Measurements from ENCODE around the gene ZMIZ2. TPM values are rescaled to one million over a fixed set of nuclear protein-coding genes. Genes with fewer than 3 reads are reported as not detected.

The ZMIZ2 gene
- total and polyA plus RNA-seq, 9 of the 15 experiments (the other 6 are each of a cell fraction or from before 2014, with no cell fraction given), result 0.13 to 40.3 (median 4.9) TPM

GRCh38 chr7:44797329-44798258, 48.9 kb downstream of the ZMIZ2 start (continued):
- TF ChIP-seq FOXO4 (CRISPR knock-in tag; IDR thresholded peaks at IDR 0.05), result no peak
- TF ChIP-seq ZNF609 (CRISPR knock-in tag; IDR thresholded peaks at IDR 0.05; ENCODE audit: borderline replicate concordance), result no peak
- no peak for TF ChIP-seq ZNF3 (CRISPR knock-in tag; IDR thresholded peaks at IDR 0.05)
- no peak; the same call in 1 of the 2 replicates for TF ChIP-seq FOXK1 (CRISPR knock-in tag; IDR thresholded peaks at IDR 0.05; ENCODE audit: borderline replicate concordance)
- TF ChIP-seq FOXK2 (conservative IDR thresholded peaks at IDR 0.05 in 1 of 2, IDR thresholded peaks at IDR 0.05 in 1 of 2; ENCODE audit: low read depth in 2 of 2), result no peak
- TF ChIP-seq ZBTB5 (IDR thresholded peaks at IDR 0.05), result no peak
- TF ChIP-seq E2F8 (IDR thresholded peaks at IDR 0.05; ENCODE audit: low read depth, partially characterized antibody), result no peak
- TF ChIP-seq HBP1 (CRISPR knock-in tag; IDR thresholded peaks at IDR 0.05), result no peak
- TF ChIP-seq BRD4 (IDR thresholded peaks at IDR 0.05), result no peak; the same call in 1 of the 2 replicates
